ENCODE measurements around the gene MRPL50. TPM values are rescaled to one million over a fixed set of nuclear protein-coding genes. Genes with fewer than 3 reads are reported as not detected.

MRPL50 gene
- total and polyA plus RNA-seq, 2 experiments from 2014 or later = 25.5 to 59.0 TPM

- peaks cover 78% of the 10 kb centered on the region for H3K9me3 Mint-ChIP-seq
- no peak for DNase-seq (ENCODE audit: low spot score)
- no peak overlapping the region for H3K27ac Mint-ChIP-seq
- no peaks in the 10 kb centered on the region for H3K27me3 ChIP-seq (ENCODE audit: insufficient read depth)
- peaks cover 7% of the 10 kb centered on the region; the same call in 1 of the 2 replicates for H3K9me2 ChIP-seq (ENCODE audit: insufficient read depth)
- peaks cover 90% of the 10 kb centered on the region for H3K36me3 Mint-ChIP-seq (ENCODE audit: low read depth)
- no peaks in the 10 kb centered on the region for H3K4me1 ChIP-seq (ENCODE audit: insufficient read depth)
- H3F3A ChIP-seq (replicated peaks; ENCODE audit: low read depth) = no peaks in the 10 kb centered on the region
- no peaks in the 10 kb centered on the region for H3K4me1 Mint-ChIP-seq
- peak overlapping the region; percentile 6; the same call in 1 of the 2 replicates for H3K4me3 ChIP-seq
- no peaks in the 10 kb centered on the region for H4K20me1 ChIP-seq (replicated peaks; ENCODE audit: insufficient read depth)
- TF ChIP-seq, protein P1, sequence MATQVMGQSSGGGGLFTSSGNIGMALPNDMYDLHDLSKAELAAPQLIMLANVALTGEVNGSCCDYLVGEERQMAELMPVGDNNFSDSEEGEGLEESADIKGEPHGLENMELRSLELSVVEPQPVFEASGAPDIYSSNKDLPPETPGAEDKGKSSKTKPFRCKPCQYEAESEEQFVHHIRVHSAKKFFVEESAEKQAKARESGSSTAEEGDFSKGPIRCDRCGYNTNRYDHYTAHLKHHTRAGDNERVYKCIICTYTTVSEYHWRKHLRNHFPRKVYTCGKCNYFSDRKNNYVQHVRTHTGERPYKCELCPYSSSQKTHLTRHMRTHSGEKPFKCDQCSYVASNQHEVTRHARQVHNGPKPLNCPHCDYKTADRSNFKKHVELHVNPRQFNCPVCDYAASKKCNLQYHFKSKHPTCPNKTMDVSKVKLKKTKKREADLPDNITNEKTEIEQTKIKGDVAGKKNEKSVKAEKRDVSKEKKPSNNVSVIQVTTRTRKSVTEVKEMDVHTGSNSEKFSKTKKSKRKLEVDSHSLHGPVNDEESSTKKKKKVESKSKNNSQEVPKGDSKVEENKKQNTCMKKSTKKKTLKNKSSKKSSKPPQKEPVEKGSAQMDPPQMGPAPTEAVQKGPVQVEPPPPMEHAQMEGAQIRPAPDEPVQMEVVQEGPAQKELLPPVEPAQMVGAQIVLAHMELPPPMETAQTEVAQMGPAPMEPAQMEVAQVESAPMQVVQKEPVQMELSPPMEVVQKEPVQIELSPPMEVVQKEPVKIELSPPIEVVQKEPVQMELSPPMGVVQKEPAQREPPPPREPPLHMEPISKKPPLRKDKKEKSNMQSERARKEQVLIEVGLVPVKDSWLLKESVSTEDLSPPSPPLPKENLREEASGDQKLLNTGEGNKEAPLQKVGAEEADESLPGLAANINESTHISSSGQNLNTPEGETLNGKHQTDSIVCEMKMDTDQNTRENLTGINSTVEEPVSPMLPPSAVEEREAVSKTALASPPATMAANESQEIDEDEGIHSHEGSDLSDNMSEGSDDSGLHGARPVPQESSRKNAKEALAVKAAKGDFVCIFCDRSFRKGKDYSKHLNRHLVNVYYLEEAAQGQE (IDR thresholded peaks at IDR 0.05; ENCODE audit: unreplicated experiment) = no peak
- TF ChIP-seq CREB1 (CRISPR knock-in tag; IDR thresholded peaks at IDR 0.05; ENCODE audit: low read depth) (no peak), NANOG (IDR thresholded peaks at IDR 0.05; ENCODE audit: borderline replicate concordance) (no peak), STAT1 (IDR thresholded peaks at IDR 0.05; ENCODE audit: unreplicated experiment) (no peak), EZH2phosphoT487 (IDR thresholded peaks at IDR 0.05; ENCODE audit: unreplicated experiment) (no peak)
- TF ChIP-seq, protein P2, sequence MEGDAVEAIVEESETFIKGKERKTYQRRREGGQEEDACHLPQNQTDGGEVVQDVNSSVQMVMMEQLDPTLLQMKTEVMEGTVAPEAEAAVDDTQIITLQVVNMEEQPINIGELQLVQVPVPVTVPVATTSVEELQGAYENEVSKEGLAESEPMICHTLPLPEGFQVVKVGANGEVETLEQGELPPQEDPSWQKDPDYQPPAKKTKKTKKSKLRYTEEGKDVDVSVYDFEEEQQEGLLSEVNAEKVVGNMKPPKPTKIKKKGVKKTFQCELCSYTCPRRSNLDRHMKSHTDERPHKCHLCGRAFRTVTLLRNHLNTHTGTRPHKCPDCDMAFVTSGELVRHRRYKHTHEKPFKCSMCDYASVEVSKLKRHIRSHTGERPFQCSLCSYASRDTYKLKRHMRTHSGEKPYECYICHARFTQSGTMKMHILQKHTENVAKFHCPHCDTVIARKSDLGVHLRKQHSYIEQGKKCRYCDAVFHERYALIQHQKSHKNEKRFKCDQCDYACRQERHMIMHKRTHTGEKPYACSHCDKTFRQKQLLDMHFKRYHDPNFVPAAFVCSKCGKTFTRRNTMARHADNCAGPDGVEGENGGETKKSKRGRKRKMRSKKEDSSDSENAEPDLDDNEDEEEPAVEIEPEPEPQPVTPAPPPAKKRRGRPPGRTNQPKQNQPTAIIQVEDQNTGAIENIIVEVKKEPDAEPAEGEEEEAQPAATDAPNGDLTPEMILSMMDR (conservative IDR thresholded peaks at IDR 0.05; ENCODE audit: low read depth in 2 of 2) = no peak
- H3K27ac ChIP-seq (ENCODE audit: low read depth) = no peak overlapping the region
- H3K4me2 ChIP-seq = no peak overlapping the region
- peaks cover 59% of the 10 kb centered on the region for H3K36me3 ChIP-seq (ENCODE audit: insufficient read depth)
- H3K79me2 ChIP-seq (replicated peaks; ENCODE audit: insufficient read depth) = no peaks in the 10 kb centered on the region
- H3K27me3 Mint-ChIP-seq (ENCODE audit: insufficient read depth, low read depth, poor library complexity) = no peaks in the 10 kb centered on the region
- H3K4me3 Mint-ChIP-seq = no peak overlapping the region
- no peak overlapping the region for H2AFZ ChIP-seq
- ATAC-seq = no peak
These were observed 10.1 kb upstream of the MRPL50 start for GRCh38 chr9:101408374-101409078.

DNA sequence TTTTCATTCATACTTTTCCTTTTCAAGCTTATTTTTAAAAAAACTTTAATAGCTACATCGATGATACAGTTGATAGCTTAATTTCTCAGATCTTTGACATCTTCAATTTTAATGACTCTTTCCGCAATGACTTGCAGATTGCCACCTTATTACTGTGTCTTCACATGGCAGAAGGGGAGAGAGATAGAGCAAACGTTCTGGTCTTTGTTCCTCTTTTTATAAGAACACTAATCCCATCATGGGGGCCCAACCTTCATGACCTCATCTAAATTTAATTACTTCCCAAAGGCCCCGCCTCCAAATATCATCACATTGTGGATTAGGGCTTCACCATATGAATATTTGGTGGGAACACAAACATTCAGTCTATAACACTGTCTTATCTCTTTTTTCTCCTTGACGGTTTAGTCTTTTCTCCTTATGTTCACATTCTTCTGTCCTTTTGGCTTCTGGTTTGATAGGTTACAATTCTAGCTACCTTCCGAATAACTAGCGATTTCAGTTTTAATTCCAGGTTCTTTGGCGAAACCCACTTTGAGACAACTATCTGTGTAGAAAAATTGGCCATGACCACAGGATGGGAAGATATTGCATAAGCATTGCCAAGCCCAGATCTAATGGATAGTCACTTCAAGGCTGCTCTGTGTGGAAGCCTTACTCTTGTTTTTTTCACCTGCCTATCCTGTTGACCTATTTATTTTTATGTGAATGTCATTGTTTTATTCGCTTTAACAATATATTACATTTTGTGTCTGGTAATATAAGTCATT, 5.3 kb upstream of the MRPL50 start:
- TF ChIP-seq ZNF114 (CRISPR knock-in tag; IDR thresholded peaks at IDR 0.05) (no peak), ZNF331 (CRISPR knock-in tag; IDR thresholded peaks at IDR 0.05; ENCODE audit: low read depth) (no peak), NANOG (IDR thresholded peaks at IDR 0.05; ENCODE audit: borderline replicate concordance) (no peak), JUNB (IDR thresholded peaks at IDR 0.05; ENCODE audit: unreplicated experiment) (no peak)
- TF ChIP-seq, protein P2 (conservative IDR thresholded peaks at IDR 0.05; ENCODE audit: low read depth in 2 of 2) = no peak
- H3K27ac Mint-ChIP-seq = no peak overlapping the region
- no peaks in the 10 kb centered on the region for H4K20me1 ChIP-seq (replicated peaks; ENCODE audit: insufficient read depth)
- H3K36me3 Mint-ChIP-seq (ENCODE audit: low read depth) = peaks cover 83% of the 10 kb centered on the region
- H3K9me2 ChIP-seq (ENCODE audit: insufficient read depth) = peaks cover 7% of the 10 kb centered on the region; the same call in 1 of the 2 replicates
- H3K36me3 ChIP-seq (ENCODE audit: insufficient read depth) = peaks cover 56% of the 10 kb centered on the region
- no peak overlapping the region for H3K4me3 ChIP-seq
- H3K27me3 ChIP-seq (ENCODE audit: insufficient read depth) = no peaks in the 10 kb centered on the region
- peaks cover 37% of the 10 kb centered on the region for H3K9me3 Mint-ChIP-seq
- H3K27me3 Mint-ChIP-seq (ENCODE audit: insufficient read depth, low read depth, poor library complexity) = peaks cover under 1% of the 10 kb centered on the region
- ATAC-seq (no peak), DNase-seq (ENCODE audit: low spot score) (no peak)
- no peak overlapping the region for H2AFZ ChIP-seq
- no peak overlapping the region for H3K4me3 Mint-ChIP-seq
- H3K4me1 Mint-ChIP-seq = peaks cover 5% of the 10 kb centered on the region
- no peak overlapping the region for H3K27ac ChIP-seq (ENCODE audit: low read depth)
- peaks cover 4% of the 10 kb centered on the region; the same call in 1 of the 2 replicates for H3K4me1 ChIP-seq (ENCODE audit: insufficient read depth)
- H3K79me2 ChIP-seq (replicated peaks; ENCODE audit: insufficient read depth) = peaks cover 16% of the 10 kb centered on the region; the same call in 1 of the 2 replicates
- H3F3A ChIP-seq (replicated peaks; ENCODE audit: low read depth) = no peaks in the 10 kb centered on the region
- H3K4me2 ChIP-seq = no peak overlapping the region

All from GM23338 (cell line).